Nephron (organoid): ENCODE measurements around the gene NUDT3.

Experiments
- H3K27ac Mint-ChIP-seq, 3 experiments: 2 replicates each; pipeline ENCODE4 v1.8.0; 2020; ENCODE audit warnings: mixed read lengths in 3 of 3, mild to moderate bottlenecking in 2 of 3, moderate library complexity in 1 of 3
- H3K27me3 Mint-ChIP-seq: 2 replicates; pipeline ENCODE4 v1.8.0; 2021; ENCODE audit warnings: low read depth, mild to moderate bottlenecking, moderate library complexity, mixed read lengths
- H3K36me3 Mint-ChIP-seq: 2 replicates; pipeline ENCODE4 v1.8.0; 2020; ENCODE audit warnings: low read depth, mixed read lengths
- H3K4me1 Mint-ChIP-seq: 2 replicates; pipeline ENCODE4 v1.8.0; 2020; ENCODE audit warnings: mixed read lengths
- H3K4me3 Mint-ChIP-seq, 3 experiments: 2 replicates each; pipeline ENCODE4 v1.8.0; 2020; ENCODE audit warnings: mild to moderate bottlenecking in 3 of 3, mixed read lengths in 3 of 3, moderate library complexity in 2 of 3
- H3K9me3 Mint-ChIP-seq: 2 replicates; pipeline ENCODE4 v1.8.0; 2020; ENCODE audit warnings: mixed read lengths
- CTCF ChIP-seq, 3 experiments: fragments of 200-600 bp; sonication (generic); IDR thresholded peaks; one replicate each; pipeline ENCODE4 v1.5.0; 2021; ENCODE audit warnings: antibody characterized with exemption in 3 of 3; ENCODE audit not compliant: unreplicated experiment in 3 of 3

NUDT3 gene

GRCh38 chr6:34391473-34391785, 1.0 kb downstream of the NUDT3 start:
- Mint-ChIP-seq H3K27me3 (peaks cover 3% of the 10 kb centered on the region), H3K36me3 (peaks cover 8% of the 10 kb centered on the region), H3K4me3 (no peak overlapping the region), H3K4me1 (peaks cover 21% of the 10 kb centered on the region), H3K27ac (no peak overlapping the region), H3K9me3 (peaks cover 9% of the 10 kb centered on the region)
- TF ChIP-seq CTCF (IDR thresholded peaks at IDR 0.05; ENCODE audit: unreplicated experiment in 3 of 3): no peak

DNA sequence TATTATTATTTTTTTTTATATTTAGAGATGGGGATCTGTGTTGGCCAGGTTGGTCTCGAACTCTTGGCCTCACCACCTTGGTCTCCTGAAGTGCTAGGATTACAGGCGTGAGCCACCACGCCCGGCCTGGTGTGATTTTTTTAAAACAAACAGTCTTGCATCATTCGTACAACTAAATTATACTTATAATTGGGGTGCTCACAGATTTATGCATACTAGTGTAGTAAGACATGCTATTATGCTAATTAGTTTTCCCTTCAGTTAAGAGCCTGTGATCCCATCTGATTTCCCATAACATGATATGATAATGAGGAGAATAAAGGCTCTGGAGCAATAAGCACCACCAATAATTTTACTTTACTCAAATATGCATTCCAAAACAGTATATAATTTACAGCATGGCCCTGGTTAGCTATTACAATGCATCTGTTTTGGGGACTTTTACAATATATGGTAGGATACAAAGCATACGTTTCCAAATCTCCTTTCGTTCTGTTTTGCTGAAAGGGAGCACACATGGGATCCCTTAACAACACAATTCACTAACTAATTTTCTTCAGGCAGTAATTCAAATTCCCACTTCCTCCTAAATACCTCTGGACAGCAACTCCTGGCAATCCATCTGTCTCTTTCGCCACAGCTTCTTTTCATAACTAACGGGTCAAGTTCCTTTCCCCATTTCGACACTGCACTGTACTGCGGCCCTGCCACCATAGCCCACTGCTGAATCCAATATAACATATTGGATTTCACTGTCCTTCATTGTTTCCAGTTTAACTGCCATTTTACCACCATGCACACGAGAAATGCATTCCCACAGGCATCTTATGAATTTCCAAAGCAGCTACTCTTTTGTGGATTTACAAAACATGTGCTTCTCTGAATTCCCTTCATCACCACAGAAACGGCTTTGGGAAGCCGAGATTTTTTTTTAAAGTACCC, 1.7 kb downstream of the NUDT3 start:
- Mint-ChIP-seq H3K27me3 (peaks cover 3% of the 10 kb centered on the region), H3K27ac (no peak overlapping the region), H3K4me1 (peaks cover 25% of the 10 kb centered on the region), H3K36me3 (peaks cover 3% of the 10 kb centered on the region), H3K4me3 (no peak overlapping the region), H3K9me3 (peaks cover 4% of the 10 kb centered on the region)
- no peak for TF ChIP-seq CTCF (IDR thresholded peaks at IDR 0.05; ENCODE audit: unreplicated experiment in 3 of 3)

DNA sequence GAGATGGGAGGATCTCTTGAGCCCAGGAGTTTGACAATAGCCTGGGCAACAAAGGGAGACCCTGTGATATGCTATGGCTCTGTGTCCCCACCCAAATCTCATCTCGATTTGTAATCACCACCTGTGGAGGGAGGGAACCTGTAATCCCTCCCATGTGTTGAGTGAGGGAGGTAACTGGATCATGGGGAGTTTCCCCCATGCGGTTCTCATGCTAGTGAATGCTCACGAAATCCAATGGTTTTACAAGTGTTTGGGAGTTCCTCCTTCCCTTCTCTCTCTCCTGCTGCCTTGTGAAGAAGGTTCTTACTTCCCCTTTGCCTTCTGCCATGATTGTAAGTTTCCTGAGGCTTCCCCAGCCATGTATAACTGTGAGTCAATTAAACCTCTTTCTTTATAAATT, 3.4 kb downstream of the NUDT3 start:
- H3K4me1 Mint-ChIP-seq: peaks cover 39% of the 10 kb centered on the region
- no peak for TF ChIP-seq CTCF (IDR thresholded peaks at IDR 0.05; ENCODE audit: unreplicated experiment in 3 of 3)
- no peaks in the 10 kb centered on the region for H3K27me3 Mint-ChIP-seq
- H3K27ac Mint-ChIP-seq: no peak overlapping the region
- H3K9me3 Mint-ChIP-seq: no peaks in the 10 kb centered on the region
- no peaks in the 10 kb centered on the region for H3K36me3 Mint-ChIP-seq
- no peak overlapping the region for H3K4me3 Mint-ChIP-seq

DNA sequence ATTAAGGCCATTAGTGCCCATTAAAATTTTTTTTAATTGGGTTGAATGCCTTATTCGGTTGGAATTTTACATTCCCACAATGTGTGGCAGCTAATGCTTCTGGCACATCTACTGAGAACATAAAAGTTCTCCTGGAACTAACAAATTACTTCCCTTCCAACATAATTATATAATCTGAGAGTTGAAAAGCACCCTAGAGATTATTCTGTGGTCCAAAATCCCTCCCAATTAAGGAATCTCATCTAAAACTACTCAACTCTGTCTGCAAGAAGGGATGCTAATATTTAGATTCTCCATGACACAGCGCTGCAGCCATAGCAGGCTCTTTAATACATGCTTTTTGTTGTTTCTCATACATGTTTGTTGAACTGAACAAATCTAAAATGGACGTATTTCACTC, 4.0 kb downstream of the NUDT3 start:
- no peaks in the 10 kb centered on the region for H3K9me3 Mint-ChIP-seq
- H3K4me1 Mint-ChIP-seq: peaks cover 45% of the 10 kb centered on the region
- H3K4me3 Mint-ChIP-seq: no peak overlapping the region
- H3K36me3 Mint-ChIP-seq: no peaks in the 10 kb centered on the region
- no peaks in the 10 kb centered on the region for H3K27me3 Mint-ChIP-seq
- H3K27ac Mint-ChIP-seq: no peak overlapping the region
- TF ChIP-seq CTCF (IDR thresholded peaks at IDR 0.05; ENCODE audit: unreplicated experiment in 3 of 3): no peak

- Mint-ChIP-seq H3K4me1 (peaks cover 41% of the 10 kb centered on the region), H3K36me3 (no peaks in the 10 kb centered on the region), H3K4me3 (no peak overlapping the region), H3K27ac (peak overlapping the region in 2 of 3 experiments; percentile 19 to 55), H3K9me3 (no peaks in the 10 kb centered on the region), H3K27me3 (no peaks in the 10 kb centered on the region)
- TF ChIP-seq CTCF (IDR thresholded peaks at IDR 0.05; ENCODE audit: unreplicated experiment in 3 of 3): no peak
Measured at GRCh38 chr6:34386316-34387137, 5.9 kb downstream of the NUDT3 start.
